DOHH2 (cell line): Measurements from ENCODE around the gene EOGT.

Experiments used
- H3F3A ChIP-seq: fragments of 200-600 bp; sonication (generic), shearing (Covaris generic); 2 replicates; pipeline ENCODE4 v1.6.0; 2016; ENCODE audit warnings: antibody characterized with exemption, mild to moderate bottlenecking; ENCODE audit not compliant: control insufficient read depth, insufficient read depth
- H3K27ac ChIP-seq: fragments of 200-600 bp; sonication (generic); 2 replicates; pipeline ENCODE4 v1.5.1; 2014; ENCODE audit warnings: low read depth, mild to moderate bottlenecking, low read length, moderate library complexity
- H3K27me3 ChIP-seq: fragments of 200-600 bp; sonication (generic); 2 replicates; pipeline ENCODE4 v1.6.1; 2014; ENCODE audit warnings: mild to moderate bottlenecking, low read length, mixed read lengths; ENCODE audit not compliant: control insufficient read depth
- H3K36me3 ChIP-seq: fragments of 200-600 bp; sonication (generic); 2 replicates; pipeline ENCODE4 v1.6.1; 2014; ENCODE audit warnings: mild to moderate bottlenecking, low read length, moderate library complexity, mixed read lengths; ENCODE audit not compliant: control insufficient read depth
- H3K4me1 ChIP-seq: fragments of 200-600 bp; sonication (generic); 2 replicates; pipeline ENCODE4 v1.6.1; 2014; ENCODE audit warnings: mild to moderate bottlenecking, low read length, mixed read lengths; ENCODE audit not compliant: control insufficient read depth
- H3K4me2 ChIP-seq: fragments of 200-600 bp; sonication (generic); 2 replicates; pipeline ENCODE4 v1.6.0; 2014; ENCODE audit warnings: mild to moderate bottlenecking, low read length, moderate library complexity
- H3K4me3 ChIP-seq: fragments of 200-600 bp; sonication (generic); 2 replicates; pipeline ENCODE4 v1.5.1; 2014; ENCODE audit warnings: mild to moderate bottlenecking, low read length, mixed read lengths
- H3K79me2 ChIP-seq: fragments of 200-600 bp; sonication (generic); 2 replicates; pipeline ENCODE4 v1.6.1; 2014; ENCODE audit warnings: mild to moderate bottlenecking, low read length, mixed read lengths; ENCODE audit not compliant: control insufficient read depth
- H3K9me2 ChIP-seq: fragments of 200-600 bp; sonication (generic); replicated peaks from 2 replicates; pipeline ENCODE4 v1.6.1; 2014; ENCODE audit warnings: mild to moderate bottlenecking, low read length, mixed read lengths; ENCODE audit not compliant: control insufficient read depth
- H3K9me3 ChIP-seq: fragments of 200-600 bp; sonication (generic); 2 replicates; pipeline ENCODE4 v1.6.1; 2014; ENCODE audit warnings: antibody characterized with exemption, low read length, mixed read lengths; ENCODE audit not compliant: control insufficient read depth, insufficient read depth
- H4K20me1 ChIP-seq: fragments of 200-600 bp; sonication (generic); 2 replicates; pipeline ENCODE4 v1.6.0; 2014; ENCODE audit warnings: low read depth, mild to moderate bottlenecking, antibody characterized with exemption, low read length, moderate library complexity; ENCODE audit not compliant: control insufficient read depth, insufficient read depth
- CTCF ChIP-seq: fragments of 200-600 bp; sonication (generic); IDR thresholded peaks from one replicate; pipeline ENCODE4 v1.5.1; 2014; ENCODE audit warnings: antibody characterized with exemption, mild to moderate bottlenecking, low read depth, low read length; ENCODE audit not compliant: poor library complexity, severe bottlenecking
- EZH2phosphoT487 ChIP-seq: fragments of 200-600 bp; sonication (generic); IDR thresholded peaks from 2 replicates; pipeline ENCODE4 v1.6.1; 2017; ENCODE audit warnings: borderline replicate concordance, mild to moderate bottlenecking, antibody characterized with exemption, low read length, moderate library complexity, mixed read lengths

Gene EOGT

GRCh38 chr3:69014022-69014580 is 617 bp upstream of the EOGT start:
- peak overlapping the region; percentile 74 for H3K4me3 ChIP-seq
- no peaks in the 10 kb centered on the region for H3K27me3 ChIP-seq
- H3F3A ChIP-seq, result 0 out of 2 replicates have a peak, but pooled peaks cover 4% of the 10 kb centered on the region
- no peaks in the 10 kb centered on the region for H3K9me2 ChIP-seq
- TF ChIP-seq EZH2phosphoT487 (no peak), CTCF (no peak)
- peak overlapping the region; percentile 93 for H3K4me2 ChIP-seq
- H3K36me3 ChIP-seq, result peaks cover 8% of the 10 kb centered on the region
- no peaks in the 10 kb centered on the region for H4K20me1 ChIP-seq
- no peaks in the 10 kb centered on the region for H3K9me3 ChIP-seq
- H3K27ac ChIP-seq, result peak overlapping the region; percentile 1; the same call in 1 of the 2 replicates
- H3K79me2 ChIP-seq, result no peaks in the 10 kb centered on the region; the same call in 1 of the 2 replicates
- H3K4me1 ChIP-seq, result peaks cover 27% of the 10 kb centered on the region

GRCh38 chr3:69012800-69013252 is 658 bp downstream of the EOGT start:
- Histone ChIP-seq H3K27me3 (no peaks in the 10 kb centered on the region), H3K4me3 (peak overlapping the region; percentile 74), H3K9me3 (no peaks in the 10 kb centered on the region), H3K4me2 (peak overlapping the region; percentile 93), H3F3A (0 out of 2 replicates have a peak, but pooled peaks cover 4% of the 10 kb centered on the region), H3K79me2 (no peaks in the 10 kb centered on the region; the same call in 1 of the 2 replicates), H3K9me2 (no peaks in the 10 kb centered on the region), H3K27ac (no peak overlapping the region), H4K20me1 (no peaks in the 10 kb centered on the region), H3K36me3 (peaks cover 3% of the 10 kb centered on the region; the same call in 1 of the 2 replicates), H3K4me1 (peaks cover 27% of the 10 kb centered on the region)
- TF ChIP-seq EZH2phosphoT487, result no peak
- TF ChIP-seq CTCF, result no peak

GRCh38 chr3:69012100-69012799 is 1.2 kb downstream of the EOGT start:
- H3K4me2 ChIP-seq, result peak overlapping the region; percentile 93
- H3K27me3 ChIP-seq, result no peaks in the 10 kb centered on the region
- peak overlapping the region; percentile 74 for H3K4me3 ChIP-seq
- no peak overlapping the region for H3K27ac ChIP-seq
- H3K4me1 ChIP-seq, result peaks cover 27% of the 10 kb centered on the region
- 0 out of 2 replicates have a peak, but pooled peaks cover 4% of the 10 kb centered on the region for H3F3A ChIP-seq
- no peaks in the 10 kb centered on the region; the same call in 1 of the 2 replicates for H3K79me2 ChIP-seq
- H3K36me3 ChIP-seq, result peaks cover 3% of the 10 kb centered on the region; the same call in 1 of the 2 replicates
- no peaks in the 10 kb centered on the region for H3K9me3 ChIP-seq
- H3K9me2 ChIP-seq, result no peaks in the 10 kb centered on the region
- TF ChIP-seq EZH2phosphoT487 (no peak), CTCF (no peak)
- no peaks in the 10 kb centered on the region for H4K20me1 ChIP-seq
